Activated T-helper 2 cell treated with anti-CD3 and anti-CD28 coated beads, Interferon-gamma antibody, Interleukin-2, Interleukin-4, amounts not matched to agents 10 μg/mL and 5 μg/mL and 100 μg/mL, durations not matched to agents 14 hours and 24 hours and 36 hours (primary cell): Measurements from ENCODE around the gene VIPR2. TPM values are rescaled to one million over a fixed set of nuclear protein-coding genes. Genes with fewer than 3 reads are reported as not detected.
"Not testable (repeated sequence)": the region's sequence is repeated elsewhere in the genome, so short reads cannot be mapped to it uniquely, and the experiment has no call there.

Source experiments
- DNase-seq: peaks from one replicate; pipeline ENCODE4 v3.0.0; 2021; ENCODE audit warnings: low spot score
- H3K27ac Mint-ChIP-seq: one replicate; pipeline ENCODE4 v1.8.0; 2021; ENCODE audit warnings: mixed read lengths
- H3K27me3 Mint-ChIP-seq: one replicate; pipeline ENCODE4 v1.8.0; 2021; ENCODE audit warnings: low read depth, mixed read lengths
- H3K36me3 Mint-ChIP-seq: one replicate; pipeline ENCODE4 v1.8.0; 2021; ENCODE audit warnings: low read depth, mixed read lengths
- H3K4me1 Mint-ChIP-seq: one replicate; pipeline ENCODE4 v1.8.0; 2021; ENCODE audit warnings: low read depth, mixed read lengths
- H3K4me3 Mint-ChIP-seq: one replicate; pipeline ENCODE4 v1.8.0; 2021; ENCODE audit warnings: low read depth, mild to moderate bottlenecking, moderate library complexity, mixed read lengths
- H3K9me3 Mint-ChIP-seq: one replicate; pipeline ENCODE4 v1.8.0; 2021; ENCODE audit warnings: mixed read lengths
- intact Hi-C: fragments of 100-400 bp; cut with micrococcal nuclease; formaldehyde crosslinking; loops from one replicate; pipeline ENCODE4 v1.15.1; 2023
- total RNA-seq: library from RNA; stranded (reverse); gene quantifications from 2 replicates; pipeline ENCODE4 v1.2.3, GENCODE V29; 2022

Gene VIPR2
- total RNA-seq, 1 donor from 2014 or later: 4.2 TPM

- Mint-ChIP-seq H3K27me3 (peaks cover 31% of the 10 kb centered on the region), H3K36me3 (peaks cover 21% of the 10 kb centered on the region), H3K4me1 (peaks cover 10% of the 10 kb centered on the region), H3K4me3 (no peak overlapping the region), H3K9me3 (no peaks in the 10 kb centered on the region), H3K27ac (no peak overlapping the region)
- no peak for DNase-seq
- intact Hi-C loops: loop anchor here (5.0 kb wide), 2 partner anchors 55 to 90 kb away; no protein-coding TSS in a partner anchor
Measured at GRCh38 chr7:159142199-159142598, 2.5 kb downstream of the VIPR2 start.

- intact Hi-C loops: loop anchor here (5.0 kb wide), 2 partner anchors 56 to 89 kb away; no protein-coding TSS in a partner anchor
- H3K27me3 Mint-ChIP-seq: peaks cover 31% of the 10 kb centered on the region
- no peak for DNase-seq
- peaks cover 10% of the 10 kb centered on the region for H3K4me1 Mint-ChIP-seq
- H3K36me3 Mint-ChIP-seq: peaks cover 21% of the 10 kb centered on the region
- H3K9me3 Mint-ChIP-seq: no peaks in the 10 kb centered on the region
- no peak overlapping the region for H3K27ac Mint-ChIP-seq
- no peak overlapping the region for H3K4me3 Mint-ChIP-seq
Measured at GRCh38 chr7:159141660-159142059, 3.0 kb downstream of the VIPR2 start.

- H3K4me3 Mint-ChIP-seq: no peak overlapping the region
- no peak for DNase-seq
- intact Hi-C loops: loop anchor here (5.0 kb wide), 2 partner anchors 56 to 89 kb away; no protein-coding TSS in a partner anchor
- no peak overlapping the region for H3K27ac Mint-ChIP-seq
- peaks cover 34% of the 10 kb centered on the region for H3K27me3 Mint-ChIP-seq
- H3K36me3 Mint-ChIP-seq: peaks cover 21% of the 10 kb centered on the region
- peaks cover 10% of the 10 kb centered on the region for H3K4me1 Mint-ChIP-seq
- H3K9me3 Mint-ChIP-seq: no peaks in the 10 kb centered on the region
Measured at GRCh38 chr7:159141167-159141566, 3.5 kb downstream of the VIPR2 start.

GRCh38 chr7:159140170-159140910, 4.3 kb downstream of the VIPR2 start:
- H3K4me3 Mint-ChIP-seq: no peak overlapping the region
- H3K36me3 Mint-ChIP-seq: peaks cover 21% of the 10 kb centered on the region
- no peak overlapping the region for H3K27ac Mint-ChIP-seq
- H3K27me3 Mint-ChIP-seq: peaks cover 34% of the 10 kb centered on the region
- intact Hi-C loops: loop anchor here (5.0 kb wide), 2 partner anchors 57 to 88 kb away; no protein-coding TSS in a partner anchor
- DNase-seq: no peak
- H3K4me1 Mint-ChIP-seq: peaks cover 10% of the 10 kb centered on the region
- no peaks in the 10 kb centered on the region for H3K9me3 Mint-ChIP-seq

GRCh38 chr7:159139639-159140038, 5.0 kb downstream of the VIPR2 start:
- intact Hi-C loops: loop anchor here (5.0 kb wide), 2 partner anchors 58 to 87 kb away; no protein-coding TSS in a partner anchor
- no peak overlapping the region for H3K27ac Mint-ChIP-seq
- no peak overlapping the region for H3K4me3 Mint-ChIP-seq
- peaks cover 21% of the 10 kb centered on the region for H3K36me3 Mint-ChIP-seq
- peaks cover 31% of the 10 kb centered on the region for H3K27me3 Mint-ChIP-seq
- DNase-seq: no peak
- H3K9me3 Mint-ChIP-seq: no peaks in the 10 kb centered on the region
- peaks cover 10% of the 10 kb centered on the region for H3K4me1 Mint-ChIP-seq

- no peak for DNase-seq
- H3K27me3 Mint-ChIP-seq: peaks cover 30% of the 10 kb centered on the region
- no peak overlapping the region for H3K27ac Mint-ChIP-seq
- no peak overlapping the region for H3K4me3 Mint-ChIP-seq
- intact Hi-C loops: no loop called here
- peaks cover 9% of the 10 kb centered on the region for H3K4me1 Mint-ChIP-seq
- H3K9me3 Mint-ChIP-seq: no peaks in the 10 kb centered on the region
- H3K36me3 Mint-ChIP-seq: peaks cover 21% of the 10 kb centered on the region
Measured at GRCh38 chr7:159139202-159139601, 5.5 kb downstream of the VIPR2 start.

- no peak overlapping the region for H3K27ac Mint-ChIP-seq
- DNase-seq: no peak
- intact Hi-C loops: no loop called here
Measured at GRCh38 chr7:159138508-159138907, 6.2 kb downstream of the VIPR2 start.

GRCh38 chr7:159137906-159138305, 6.8 kb downstream of the VIPR2 start:
- H3K27ac Mint-ChIP-seq: no peak overlapping the region
- H3K27me3 Mint-ChIP-seq: peaks cover 19% of the 10 kb centered on the region
- peaks cover 2% of the 10 kb centered on the region for H3K4me1 Mint-ChIP-seq
- no peaks in the 10 kb centered on the region for H3K9me3 Mint-ChIP-seq
- no peak for DNase-seq
- intact Hi-C loops: no loop called here
- H3K36me3 Mint-ChIP-seq: peaks cover 21% of the 10 kb centered on the region
- H3K4me3 Mint-ChIP-seq: no peak overlapping the region

More at GRCh38 chr7:159138508-159138907, 6.2 kb downstream of the VIPR2 start:
- no peaks in the 10 kb centered on the region for H3K9me3 Mint-ChIP-seq
- H3K4me1 Mint-ChIP-seq: peaks cover 5% of the 10 kb centered on the region
- peaks cover 23% of the 10 kb centered on the region for H3K27me3 Mint-ChIP-seq
- no peak overlapping the region for H3K4me3 Mint-ChIP-seq
- H3K36me3 Mint-ChIP-seq: peaks cover 21% of the 10 kb centered on the region

GRCh38 chr7:159136846-159137245, 7.8 kb downstream of the VIPR2 start:
- Mint-ChIP-seq H3K27ac (no peak overlapping the region), H3K4me3 (no peak overlapping the region), H3K27me3 (peaks cover 12% of the 10 kb centered on the region), H3K9me3 (no peaks in the 10 kb centered on the region), H3K4me1 (no peaks in the 10 kb centered on the region), H3K36me3 (peaks cover 19% of the 10 kb centered on the region)
- intact Hi-C loops: no loop called here
- no peak for DNase-seq

- Mint-ChIP-seq H3K27me3 (peaks cover 11% of the 10 kb centered on the region), H3K36me3 (peaks cover 17% of the 10 kb centered on the region), H3K9me3 (no peaks in the 10 kb centered on the region), H3K4me3 (no peak overlapping the region), H3K4me1 (no peaks in the 10 kb centered on the region), H3K27ac (no peak overlapping the region)
- intact Hi-C loops: no loop called here
- no peak for DNase-seq
Measured at GRCh38 chr7:159136442-159136841, 8.2 kb downstream of the VIPR2 start.

GRCh38 chr7:159136013-159136412, 8.7 kb downstream of the VIPR2 start:
- peaks cover 15% of the 10 kb centered on the region for H3K36me3 Mint-ChIP-seq

GRCh38 chr7:159132670-159133443, 11.8 kb downstream of the VIPR2 start:
- H3K27me3 Mint-ChIP-seq, H3K36me3 Mint-ChIP-seq, H3K9me3 Mint-ChIP-seq, DNase-seq, H3K4me3 Mint-ChIP-seq, H3K27ac Mint-ChIP-seq, H3K4me1 Mint-ChIP-seq: not testable (repeated sequence)
- intact Hi-C loops: loop anchor here (2.0 kb wide), 1 partner anchor 28 kb away; no protein-coding TSS in a partner anchor

More at GRCh38 chr7:159136013-159136412, 8.7 kb downstream of the VIPR2 start:
- no peaks in the 10 kb centered on the region for H3K9me3 Mint-ChIP-seq
- H3K27me3 Mint-ChIP-seq: peaks cover 10% of the 10 kb centered on the region
- no peak overlapping the region for H3K4me3 Mint-ChIP-seq
- no peak overlapping the region for H3K27ac Mint-ChIP-seq
- DNase-seq: no peak
- no peaks in the 10 kb centered on the region for H3K4me1 Mint-ChIP-seq
- intact Hi-C loops: no loop called here

- no peak for DNase-seq
- Mint-ChIP-seq H3K4me3 (no peak overlapping the region), H3K27me3 (peaks cover 2% of the 10 kb centered on the region), H3K9me3 (no peaks in the 10 kb centered on the region), H3K27ac (no peak overlapping the region), H3K36me3 (no peaks in the 10 kb centered on the region), H3K4me1 (no peaks in the 10 kb centered on the region)
- intact Hi-C loops: no loop called here
Measured at GRCh38 chr7:159130820-159131219, 13.8 kb downstream of the VIPR2 start.
